ENCODE measurements around the gene ZDHHC14. TPM values are rescaled to one million over a fixed set of nuclear protein-coding genes. Genes with fewer than 3 reads are reported as not detected.

Gene ZDHHC14
- total RNA-seq, 6 experiments from 2014 or later = 5.2 to 6.7 (median 6.0) TPM

DNA sequence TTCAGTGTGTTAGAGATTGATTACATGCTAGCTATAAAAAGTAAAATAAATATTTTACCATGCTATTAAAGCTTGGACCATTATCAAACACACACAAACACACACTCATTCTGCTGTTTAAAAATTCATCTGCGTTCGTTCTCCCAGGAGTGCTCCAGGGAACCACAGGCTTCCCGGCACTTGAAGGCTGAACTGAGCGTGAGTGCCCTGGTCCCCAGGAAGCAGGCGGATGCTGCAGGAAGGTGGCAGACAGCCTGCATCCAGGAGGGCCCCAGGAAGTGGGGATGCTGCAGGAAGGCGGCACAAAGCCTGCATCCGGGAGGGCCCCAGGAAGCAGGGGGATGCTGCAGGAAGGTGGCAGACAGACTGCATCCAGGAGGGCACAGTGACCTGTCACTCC is 294.8 kb downstream of the ZDHHC14 start:
- no peaks in the 10 kb centered on the region; the same call in 1 of the 2 replicates for H3K27me3 Mint-ChIP-seq (ENCODE audit: insufficient read depth)
- TF ChIP-seq CTCF (IDR thresholded peaks at IDR 0.05) = no peak
- peaks cover 5% of the 10 kb centered on the region; the same call in 1 of the 2 replicates for H3K4me1 Mint-ChIP-seq (ENCODE audit: low read depth)
- no peak overlapping the region for H3K4me3 Mint-ChIP-seq
- no peaks in the 10 kb centered on the region for H3K36me3 Mint-ChIP-seq (ENCODE audit: low read depth)
- no peaks in the 10 kb centered on the region for H3K9me3 Mint-ChIP-seq
- no peak for DNase-seq
- no peak overlapping the region for H3K27ac Mint-ChIP-seq

GRCh38 chr6:157676241-157676640 is 295.3 kb downstream of the ZDHHC14 start:
- 0 out of 2 replicates have a peak, but pooled peaks cover 1% of the 10 kb centered on the region for H3K4me1 Mint-ChIP-seq (ENCODE audit: low read depth)
- H3K4me3 Mint-ChIP-seq = no peak overlapping the region
- no peak overlapping the region for H3K27ac Mint-ChIP-seq
- no peaks in the 10 kb centered on the region for H3K36me3 Mint-ChIP-seq (ENCODE audit: low read depth)
- DNase-seq = no peak
- H3K9me3 Mint-ChIP-seq = no peaks in the 10 kb centered on the region
- H3K27me3 Mint-ChIP-seq (ENCODE audit: insufficient read depth) = no peaks in the 10 kb centered on the region; the same call in 1 of the 2 replicates
- TF ChIP-seq CTCF (IDR thresholded peaks at IDR 0.05) = no peak

DNA sequence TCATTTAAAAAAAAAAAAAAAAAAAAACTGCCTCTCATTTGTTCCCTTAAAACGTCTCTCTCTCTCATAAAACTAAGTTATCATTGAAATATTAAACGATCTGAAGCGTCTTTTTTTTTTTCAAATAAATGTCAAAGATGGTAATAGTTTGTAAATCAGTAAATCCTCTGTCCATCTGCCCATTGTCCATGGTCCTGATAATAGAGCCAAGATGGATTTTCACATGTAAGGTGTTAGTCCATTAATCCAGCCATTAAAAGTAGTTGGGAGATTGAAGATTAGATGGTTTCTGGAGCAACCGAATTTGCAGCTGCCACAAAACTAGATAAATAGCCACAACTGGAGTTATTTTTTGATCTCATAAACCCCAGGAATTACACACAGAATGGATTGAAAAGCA is 296.2 kb downstream of the ZDHHC14 start:
- Mint-ChIP-seq H3K27me3 (ENCODE audit: insufficient read depth) (no peaks in the 10 kb centered on the region), H3K27ac (no peak overlapping the region), H3K9me3 (no peaks in the 10 kb centered on the region), H3K4me3 (no peak overlapping the region), H3K36me3 (ENCODE audit: low read depth) (no peaks in the 10 kb centered on the region), H3K4me1 (ENCODE audit: low read depth) (no peaks in the 10 kb centered on the region)
- TF ChIP-seq CTCF (IDR thresholded peaks at IDR 0.05) = no peak
- no peak for DNase-seq

GRCh38 chr6:157679605-157680580 is 298.9 kb downstream of the ZDHHC14 start:
- no peaks in the 10 kb centered on the region for H3K9me3 Mint-ChIP-seq
- no peak overlapping the region for H3K27ac Mint-ChIP-seq
- H3K36me3 Mint-ChIP-seq (ENCODE audit: low read depth) = no peaks in the 10 kb centered on the region
- H3K4me1 Mint-ChIP-seq (ENCODE audit: low read depth) = peaks cover 8% of the 10 kb centered on the region; the same call in 1 of the 2 replicates
- peaks cover 8% of the 10 kb centered on the region for H3K27me3 Mint-ChIP-seq (ENCODE audit: insufficient read depth)
- peak; percentile 4 for DNase-seq
- no peak overlapping the region for H3K4me3 Mint-ChIP-seq
- TF ChIP-seq CTCF (IDR thresholded peaks at IDR 0.05) = no peak

DNA sequence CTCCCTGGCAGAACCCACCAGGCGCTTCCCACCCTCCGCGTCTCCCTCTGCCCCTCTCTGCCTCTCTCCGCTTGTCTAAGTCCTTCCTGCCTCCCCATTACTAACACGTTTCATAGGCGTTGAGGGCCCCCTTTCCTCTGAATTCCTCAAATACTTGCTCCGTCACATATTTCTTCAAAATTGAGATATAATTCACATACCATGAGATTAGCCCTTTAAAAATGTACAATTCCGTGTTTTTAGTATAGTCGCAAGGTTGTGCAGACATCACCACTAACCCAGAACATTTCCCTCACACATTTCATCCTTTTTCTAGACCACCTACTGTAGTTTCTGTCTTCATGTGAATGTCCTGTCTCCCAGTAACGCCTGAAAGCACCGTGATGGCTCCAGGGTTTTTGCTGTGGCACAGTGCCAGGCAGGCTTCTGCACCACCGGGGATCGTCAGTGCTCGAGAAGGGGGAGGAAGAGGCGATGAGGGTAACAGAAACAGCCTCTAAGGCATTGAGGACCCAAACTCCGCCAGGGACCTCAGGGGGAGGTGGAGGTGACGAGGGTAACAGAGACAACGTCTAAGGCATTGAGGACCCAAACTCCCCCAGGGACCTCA is 300.2 kb downstream of the ZDHHC14 start:
- H3K27me3 Mint-ChIP-seq (ENCODE audit: insufficient read depth) = peaks cover 8% of the 10 kb centered on the region
- no peak for TF ChIP-seq CTCF (IDR thresholded peaks at IDR 0.05)
- no peak for DNase-seq
- H3K4me3 Mint-ChIP-seq = no peak overlapping the region
- H3K4me1 Mint-ChIP-seq (ENCODE audit: low read depth) = peaks cover 8% of the 10 kb centered on the region; the same call in 1 of the 2 replicates
- no peaks in the 10 kb centered on the region for H3K9me3 Mint-ChIP-seq
- H3K27ac Mint-ChIP-seq = no peak overlapping the region
- no peaks in the 10 kb centered on the region for H3K36me3 Mint-ChIP-seq (ENCODE audit: low read depth)

Data from HFFc6 (cell line).